ENCODE results near the gene RIN3. TPM values are rescaled to one million over a fixed set of nuclear protein-coding genes. Genes with fewer than 3 reads are reported as not detected.

The RIN3 gene
- total and polyA plus RNA-seq, 2 of the 4 experiments (the other 2 are of a cell fraction): 2.5 to 11.1 TPM

GRCh38 chr14:92701826-92702225, 188.2 kb downstream of the RIN3 start:
- Histone ChIP-seq H4K91ac (ENCODE audit: insufficient read depth, low read depth, low read length) (no peak overlapping the region), H3K4me3 (ENCODE audit: insufficient read depth, low read depth, low read length) (no peak overlapping the region), H3K9me1 (ENCODE audit: insufficient read depth, low read length) (no peaks in the 10 kb centered on the region), H4K5ac (ENCODE audit: low read depth, low read length) (no peak overlapping the region), H3K79me1 (ENCODE audit: low read depth in 1 of 2, low read length in 2 of 2) (no peaks in the 10 kb centered on the region), H2AK9ac (replicated peaks; ENCODE audit: low read depth, low read length, poor library complexity) (no peak overlapping the region), H2BK5ac (ENCODE audit: low read depth, low read length, poor library complexity, severe bottlenecking) (no peak overlapping the region), H3K56ac (ENCODE audit: extremely low read depth, insufficient read depth, low read length) (no peak overlapping the region), H3K9ac (ENCODE audit: low read depth, low read length) (no peak overlapping the region), H3K23ac (ENCODE audit: low read depth, low read length) (no peak overlapping the region), H3K27me3 (ENCODE audit: control insufficient read depth, insufficient read depth, low read length) (peaks cover 2% of the 10 kb centered on the region; the same call in 1 of the 2 replicates), H2BK20ac (ENCODE audit: low read depth, low read length) (no peak overlapping the region), H2AK5ac (ENCODE audit: low read depth, low read length) (no peak overlapping the region), H3K18ac (ENCODE audit: low read depth, low read length) (no peak overlapping the region), H2BK120ac (ENCODE audit: low read depth, low read length) (no peak overlapping the region), H4K8ac (ENCODE audit: low read depth in 2 of 2, low read length in 2 of 2) (no peak overlapping the region), H3K4ac (ENCODE audit: low read depth, low read length) (no peak overlapping the region), H3K36me3 (ENCODE audit: control insufficient read depth, insufficient read depth, low read length) (no peaks in the 10 kb centered on the region), H3K27ac (ENCODE audit: insufficient read depth, low read length) (no peak overlapping the region), H3K4me2 (ENCODE audit: low read depth, low read length) (no peak overlapping the region), H4K20me1 (ENCODE audit: insufficient read depth, low read length) (no peaks in the 10 kb centered on the region), H2AFZ (replicated peaks; ENCODE audit: low read length, poor library complexity) (no peak overlapping the region), H2BK15ac (ENCODE audit: low read depth, low read length) (no peak overlapping the region), H3K9me3 (ENCODE audit: control insufficient read depth, insufficient read depth, low read length) (no peaks in the 10 kb centered on the region), H3K14ac (replicated peaks; ENCODE audit: low read depth, low read length) (no peak overlapping the region), H3K4me1 (ENCODE audit: control insufficient read depth, insufficient read depth, low read length) (no peaks in the 10 kb centered on the region)
- dilution Hi-C loops (cut with HindIII; ENCODE audit: low sequenced_read_pairs, unreplicated experiment) (no loop called here), in situ Hi-C loops (cut with MboI; ENCODE audit: low sequenced_read_pairs) (no loop called here), intact Hi-C loops (cut with micrococcal nuclease) (no loop called here)
- 98% methylated on average over 5 of the region's 10 CpGs; no CpG with 5 or more reads in 1 of the 2 experiments for WGBS, 2 experiments (ENCODE audit: extremely low coverage in 2 of 2, insufficient read length in 1 of 2)
- ChIA-PET CTCF (no interaction called here), POLR2A (ENCODE audit: unreplicated experiment) (no interaction called here)
- no TSS peak for BruUV-seq (replicated peaks)
- TF ChIP-seq NFE2L2 (IDR thresholded peaks at IDR 0.05; ENCODE audit: low read depth, low read length) (no peak), POLR2A (IDR thresholded peaks at IDR 0.05; ENCODE audit: low read depth, low read length) (no peak), MXI1 (IDR thresholded peaks at IDR 0.05; ENCODE audit: borderline replicate concordance, low read depth, low read length) (no peak), CHD1 (IDR thresholded peaks at IDR 0.05; ENCODE audit: low read depth, low read length) (no peak), RFX5 (IDR thresholded peaks at IDR 0.05; ENCODE audit: low read depth, low read length) (no peak), CTCF (conservative IDR thresholded peaks at IDR 0.05; ENCODE audit: low read depth, low read length) (no peak), MAFK (IDR thresholded peaks at IDR 0.05; ENCODE audit: low read depth, low read length) (no peak), MAZ (IDR thresholded peaks at IDR 0.05; ENCODE audit: borderline replicate concordance, low read depth, low read length) (no peak), SMC3 (IDR thresholded peaks at IDR 0.05; ENCODE audit: low read depth, low read length) (no peak), RCOR1 (IDR thresholded peaks at IDR 0.05; ENCODE audit: insufficient replicate concordance, low read length) (no peak), BHLHE40 (IDR thresholded peaks at IDR 0.05; ENCODE audit: low read depth, low read length) (no peak)
- TF ChIP-seq, protein P1, sequence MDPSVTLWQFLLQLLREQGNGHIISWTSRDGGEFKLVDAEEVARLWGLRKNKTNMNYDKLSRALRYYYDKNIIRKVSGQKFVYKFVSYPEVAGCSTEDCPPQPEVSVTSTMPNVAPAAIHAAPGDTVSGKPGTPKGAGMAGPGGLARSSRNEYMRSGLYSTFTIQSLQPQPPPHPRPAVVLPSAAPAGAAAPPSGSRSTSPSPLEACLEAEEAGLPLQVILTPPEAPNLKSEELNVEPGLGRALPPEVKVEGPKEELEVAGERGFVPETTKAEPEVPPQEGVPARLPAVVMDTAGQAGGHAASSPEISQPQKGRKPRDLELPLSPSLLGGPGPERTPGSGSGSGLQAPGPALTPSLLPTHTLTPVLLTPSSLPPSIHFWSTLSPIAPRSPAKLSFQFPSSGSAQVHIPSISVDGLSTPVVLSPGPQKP (IDR thresholded peaks at IDR 0.05; ENCODE audit: borderline replicate concordance, low read depth, low read length): no peak
- no peak for ATAC-seq (ENCODE audit: low read depth)
- DNase-seq: no peak
